NK-92 treated with Interleukin-12 subunit alpha and Interleukin-12 subunit beta, amount 100 ng/mL, for 24 hours (cell line): ENCODE data around the gene LYAR.
"Not testable (repeated sequence)": the region's sequence is repeated elsewhere in the genome, so short reads cannot be mapped to it uniquely, and the experiment has no call there.

Source experiments
- DNase-seq: peaks from one replicate; lab custom pipeline; 2025; lab: John Stamatoyannopoulos, UW

The LYAR gene

DNA sequence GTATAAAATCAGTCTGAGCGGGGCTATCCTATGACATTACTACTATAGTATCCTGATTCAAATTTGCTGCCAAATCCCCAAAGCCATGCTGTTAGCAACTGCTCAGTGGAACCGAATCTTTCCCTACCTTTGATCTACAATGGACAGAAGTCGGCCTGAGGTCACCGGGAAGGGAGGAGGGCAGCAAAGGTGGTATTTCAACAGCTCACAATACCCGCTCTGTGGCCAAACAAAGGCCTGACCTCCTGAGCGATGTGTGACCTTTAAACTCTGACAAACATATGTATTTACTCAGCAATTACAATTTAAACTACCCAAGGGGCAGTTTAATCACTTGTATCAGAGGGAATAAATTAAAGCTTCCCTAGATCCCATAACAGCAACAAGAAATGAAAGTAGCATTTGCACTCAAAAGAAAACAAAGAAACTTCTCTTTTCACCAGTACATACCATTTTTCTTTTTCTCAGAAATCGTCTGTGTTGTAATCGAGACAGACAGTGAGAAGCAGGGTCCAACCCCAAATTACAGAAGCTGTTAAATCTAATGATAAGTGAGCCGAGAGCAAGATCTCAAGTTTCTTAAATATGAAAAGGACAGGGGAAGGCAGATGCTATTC, 30.4 kb downstream of the LYAR start:
- DNase-seq, result no peak

DNA sequence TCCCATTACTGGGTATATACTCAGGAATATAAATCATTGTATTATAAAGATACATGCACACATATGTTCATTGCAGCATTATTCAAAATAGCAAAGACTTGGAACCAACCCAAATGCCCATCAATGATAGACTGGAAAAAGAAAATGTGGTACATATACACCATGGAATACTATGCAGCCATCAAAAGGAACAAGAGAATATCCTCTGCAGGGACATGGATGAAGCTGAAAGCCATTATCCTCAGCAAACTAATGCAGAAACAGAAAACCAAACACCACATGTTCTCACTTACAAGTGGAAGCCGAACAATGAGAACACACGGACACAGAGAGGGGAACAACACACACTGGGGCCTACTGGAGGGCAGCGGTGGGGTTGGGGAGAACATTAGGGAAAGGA, 32.2 kb downstream of the LYAR start:
- DNase-seq, result not testable (repeated sequence)

DNA sequence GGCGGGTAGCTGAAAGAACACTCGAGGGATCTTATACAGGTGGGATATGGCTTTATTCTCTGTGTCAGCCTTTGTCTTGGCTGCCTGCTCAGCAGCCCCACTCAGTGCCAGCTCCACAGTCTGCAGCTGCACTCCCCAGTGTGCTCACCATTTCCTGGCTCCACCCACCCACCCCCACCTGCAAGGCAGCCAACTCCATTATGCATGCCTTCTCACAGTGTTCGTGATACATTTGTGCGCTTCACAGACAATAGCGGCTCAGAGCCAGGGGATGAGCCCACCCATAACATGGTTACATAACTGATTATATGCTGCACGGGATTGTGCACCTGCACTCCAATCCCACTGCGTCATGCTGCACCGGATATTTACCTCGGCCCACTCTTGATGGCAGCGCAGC, 33.2 kb downstream of the LYAR start:
- no peak for DNase-seq

- no peak for DNase-seq
These were observed 35.3 kb downstream of the LYAR start for GRCh38 chr4:4254666-4255065.

- no peak for DNase-seq
These were observed 35.8 kb downstream of the LYAR start for GRCh38 chr4:4254199-4254598.

DNA sequence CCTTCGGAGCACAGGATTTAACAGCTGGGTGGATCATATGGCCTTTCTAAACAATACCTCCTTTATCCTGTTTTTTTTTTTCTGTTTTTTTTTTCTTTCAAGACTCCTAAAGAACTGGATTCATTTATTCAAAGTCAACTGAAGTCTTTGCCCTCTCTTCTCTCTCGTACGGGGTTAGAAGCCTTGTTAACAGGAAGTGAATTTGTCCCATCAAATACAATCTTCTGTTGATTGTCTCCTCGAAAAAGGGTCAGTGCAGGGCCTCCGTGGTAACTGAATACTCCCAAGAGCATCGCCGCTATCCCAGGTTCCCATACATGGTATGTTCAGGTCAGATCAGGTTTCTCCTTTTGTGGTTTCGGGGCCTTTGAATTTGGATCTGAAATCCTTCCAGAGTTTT, 40.1 kb downstream of the LYAR start:
- DNase-seq, result no peak

GRCh38 chr4:4249342-4249741, 40.6 kb downstream of the LYAR start:
- DNase-seq, result not testable (repeated sequence)

DNA sequence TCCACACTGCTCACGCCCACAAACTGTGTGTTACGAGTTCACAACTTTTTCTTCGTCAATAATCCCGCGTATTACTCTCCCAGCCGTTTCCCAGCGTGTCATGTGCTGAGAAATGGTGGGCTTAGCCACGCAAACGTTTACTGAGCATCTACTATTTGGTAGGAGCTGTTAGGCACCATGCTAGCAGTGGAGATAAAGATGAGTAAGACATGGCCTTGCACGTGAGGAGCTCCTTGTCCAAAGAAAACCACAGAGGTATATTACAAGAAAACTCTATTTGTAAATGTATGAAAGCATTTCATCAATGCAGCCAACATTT, 41.1 kb downstream of the LYAR start:
- DNase-seq, result no peak

DNA sequence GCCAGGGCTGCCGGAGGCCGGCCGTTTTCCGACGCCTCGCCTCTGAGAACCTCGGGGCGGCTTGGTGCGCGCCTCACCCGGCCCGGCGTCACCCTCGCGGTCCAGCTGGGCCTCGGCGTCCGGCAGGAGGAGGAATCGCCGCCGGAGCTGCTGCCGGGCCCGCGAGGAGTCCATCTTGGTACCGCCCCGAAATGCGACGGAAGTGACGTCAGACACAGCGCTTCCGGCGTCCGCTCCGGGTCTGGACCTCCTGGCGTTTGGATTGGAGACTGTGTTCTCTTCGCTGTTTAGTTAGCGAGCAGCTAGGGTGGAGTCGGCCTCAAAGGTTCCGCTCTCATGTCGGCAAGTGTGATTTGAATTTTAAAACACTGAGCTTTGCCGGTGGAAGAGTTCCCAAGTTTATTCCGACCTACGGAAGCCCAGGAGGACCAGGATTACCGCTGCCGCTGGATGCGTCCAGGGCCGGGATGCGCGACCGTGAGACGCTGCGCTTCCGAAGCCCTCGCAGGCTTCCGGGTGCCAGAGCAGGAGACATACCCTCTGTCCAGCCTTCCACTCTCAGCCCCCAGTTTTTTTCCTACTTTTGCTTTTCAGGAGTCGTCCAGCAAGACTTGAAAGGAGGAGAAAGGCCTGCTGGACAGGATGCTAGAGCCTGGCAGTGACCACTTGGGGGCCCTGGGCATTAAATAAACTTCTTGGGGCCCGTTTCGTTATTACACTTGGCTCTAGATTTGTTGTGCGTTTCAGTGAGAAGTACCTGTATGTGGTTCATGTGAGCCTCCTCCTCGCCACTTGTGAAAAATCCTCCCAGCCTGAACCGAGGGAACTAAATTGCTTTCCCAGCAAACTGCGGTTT, 41.7 kb downstream of the LYAR start, which contains the start of gene TMEM128:
Gene TMEM128, minus strand, starts transcription at position 195 of the 856 bp plus-strand sequence. Its CDS starts 21 bp downstream, at position 174.
- peak; percentile 79 for DNase-seq

- DNase-seq, result no peak
These were observed 42.3 kb downstream of the LYAR start for GRCh38 chr4:4247696-4248028.

DNA sequence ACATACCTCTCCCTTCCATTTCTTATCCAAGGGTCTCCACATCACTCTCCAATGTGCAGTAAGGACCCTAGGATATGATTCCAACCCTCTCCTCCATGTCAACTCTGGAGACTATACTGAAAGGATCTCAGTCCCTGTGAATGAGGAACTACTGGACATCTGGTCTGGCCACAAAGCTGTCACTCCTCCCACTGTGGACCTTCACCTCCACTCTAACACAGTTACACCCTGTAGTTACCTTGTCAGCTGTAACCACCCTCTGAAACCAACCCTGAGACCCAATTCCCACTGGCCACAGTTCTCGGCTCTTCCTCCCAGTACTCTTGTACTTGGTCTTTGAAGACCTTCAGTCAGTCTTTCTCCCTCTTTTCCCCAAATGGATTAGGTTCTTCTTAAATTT, 44.8 kb downstream of the LYAR start:
- no peak for DNase-seq

DNA sequence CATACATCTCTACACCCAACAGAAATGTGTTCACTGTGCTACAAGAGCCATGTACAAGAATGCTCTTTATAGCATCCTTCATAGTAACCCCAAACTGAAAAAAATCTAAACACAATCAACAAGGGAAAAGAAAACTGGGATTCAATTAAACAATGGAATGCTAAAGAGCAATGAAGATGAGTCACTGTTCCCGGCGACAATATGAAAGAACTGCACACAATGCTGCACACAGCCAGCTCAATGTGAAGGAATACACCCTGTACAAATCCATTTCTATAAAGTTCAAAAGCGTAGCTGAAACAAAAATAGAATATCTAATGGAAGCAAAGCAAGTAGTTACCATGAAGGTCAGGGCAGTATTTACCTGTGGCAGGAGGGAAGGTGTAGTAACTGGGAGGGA, 50.4 kb downstream of the LYAR start:
- DNase-seq, result not testable (repeated sequence)

DNA sequence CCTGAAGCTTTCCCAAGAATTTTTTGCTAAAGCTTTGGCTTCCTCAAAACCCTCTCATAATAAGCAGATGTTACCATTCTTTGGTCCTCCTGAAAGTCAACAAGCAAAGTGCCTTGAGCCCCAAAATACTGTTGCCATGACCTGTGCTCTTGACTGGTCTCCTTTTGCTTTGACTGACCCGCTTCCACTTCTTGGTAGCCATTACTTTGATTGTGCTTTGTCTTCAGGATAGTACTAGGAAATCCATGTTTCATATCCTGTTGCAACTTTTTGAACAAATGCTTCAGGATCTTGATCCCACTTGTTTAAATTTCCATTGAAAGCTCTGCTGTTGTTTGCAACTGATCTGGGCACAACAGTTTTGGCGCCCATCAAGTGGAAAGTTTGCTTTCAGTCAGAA, 56.3 kb downstream of the LYAR start:
- DNase-seq, result no peak

GRCh38 chr4:4228356-4228668, 61.6 kb downstream of the LYAR start:
- no peak for DNase-seq

GRCh38 chr4:4227510-4228355, 62.2 kb downstream of the LYAR start:
- no peak for DNase-seq

GRCh38 chr4:4226606-4227438, 63.1 kb downstream of the LYAR start, which contains the start of gene OTOP1:
TSS of gene OTOP1 (minus strand) at chr4:4226929. CDS start at chr4:4226864, 65 bp downstream.
- DNase-seq, result no peak

GRCh38 chr4:4225915-4226605, 63.9 kb downstream of the LYAR start:
- no peak for DNase-seq
